Calu3 (cell line): ENCODE measurements around the gene GNB1L. TPM values are rescaled to one million over a fixed set of nuclear protein-coding genes. Genes with fewer than 3 reads are reported as not detected.

Experiments used
- BruUV-seq: library from RNA; stranded (reverse); fragments of 400-500 nt; replicated peaks from 2 replicates; lab custom pipeline; 2021; lab: Mats Ljungman, UMichigan
- CTCF ChIA-PET: fragments of 300-600 bp; sonication (Branson Sonifier 250); formaldehyde crosslinking; loops from one replicate; lab custom pipeline; 2022; ENCODE audit warnings: antibody characterized with exemption; lab: Charles Lee
- DNase-seq: peaks from one replicate; pipeline ENCODE4 v3.0.0; 2022
- H3K27ac Mint-ChIP-seq: one replicate; pipeline ENCODE4 v1.8.0; 2022; ENCODE audit warnings: mixed read lengths; ENCODE audit not compliant: unreplicated experiment
- H3K27me3 Mint-ChIP-seq: one replicate; pipeline ENCODE4 v1.8.0; 2022; ENCODE audit warnings: mixed read lengths; ENCODE audit not compliant: unreplicated experiment
- H3K36me3 Mint-ChIP-seq: one replicate; pipeline ENCODE4 v1.8.0; 2022; ENCODE audit warnings: mild to moderate bottlenecking, moderate library complexity, mixed read lengths; ENCODE audit not compliant: insufficient read depth, unreplicated experiment
- H3K4me1 Mint-ChIP-seq: one replicate; pipeline ENCODE4 v1.8.0; 2022; ENCODE audit warnings: mild to moderate bottlenecking, low read depth, mixed read lengths; ENCODE audit not compliant: unreplicated experiment
- H3K4me3 Mint-ChIP-seq: one replicate; pipeline ENCODE4 v1.8.0; 2022; ENCODE audit warnings: mild to moderate bottlenecking, low read depth, moderate library complexity, mixed read lengths; ENCODE audit not compliant: unreplicated experiment
- H3K9me3 Mint-ChIP-seq: one replicate; pipeline ENCODE4 v1.8.0; 2022; ENCODE audit warnings: low read depth, mixed read lengths; ENCODE audit not compliant: unreplicated experiment
- intact Hi-C: fragments of 100-400 bp; cut with micrococcal nuclease; formaldehyde crosslinking; loops from one replicate; pipeline ENCODE4 v1.10.0; 2022; ENCODE audit not compliant: unreplicated experiment
- total RNA-seq: library from RNA; stranded (reverse); gene quantifications from 2 replicates; pipeline ENCODE4 v1.2.3, GENCODE V29; 2022
- TF ChIP-seq, protein P1 (sequence below): fragments of 200-600 bp; IDR thresholded peaks from one replicate; pipeline ENCODE4 v1.8.0; 2022; ENCODE audit warnings: antibody characterized with exemption; ENCODE audit not compliant: unreplicated experiment

GNB1L gene
- total RNA-seq, 1 experiment from 2014 or later = 13.0 TPM

DNA sequence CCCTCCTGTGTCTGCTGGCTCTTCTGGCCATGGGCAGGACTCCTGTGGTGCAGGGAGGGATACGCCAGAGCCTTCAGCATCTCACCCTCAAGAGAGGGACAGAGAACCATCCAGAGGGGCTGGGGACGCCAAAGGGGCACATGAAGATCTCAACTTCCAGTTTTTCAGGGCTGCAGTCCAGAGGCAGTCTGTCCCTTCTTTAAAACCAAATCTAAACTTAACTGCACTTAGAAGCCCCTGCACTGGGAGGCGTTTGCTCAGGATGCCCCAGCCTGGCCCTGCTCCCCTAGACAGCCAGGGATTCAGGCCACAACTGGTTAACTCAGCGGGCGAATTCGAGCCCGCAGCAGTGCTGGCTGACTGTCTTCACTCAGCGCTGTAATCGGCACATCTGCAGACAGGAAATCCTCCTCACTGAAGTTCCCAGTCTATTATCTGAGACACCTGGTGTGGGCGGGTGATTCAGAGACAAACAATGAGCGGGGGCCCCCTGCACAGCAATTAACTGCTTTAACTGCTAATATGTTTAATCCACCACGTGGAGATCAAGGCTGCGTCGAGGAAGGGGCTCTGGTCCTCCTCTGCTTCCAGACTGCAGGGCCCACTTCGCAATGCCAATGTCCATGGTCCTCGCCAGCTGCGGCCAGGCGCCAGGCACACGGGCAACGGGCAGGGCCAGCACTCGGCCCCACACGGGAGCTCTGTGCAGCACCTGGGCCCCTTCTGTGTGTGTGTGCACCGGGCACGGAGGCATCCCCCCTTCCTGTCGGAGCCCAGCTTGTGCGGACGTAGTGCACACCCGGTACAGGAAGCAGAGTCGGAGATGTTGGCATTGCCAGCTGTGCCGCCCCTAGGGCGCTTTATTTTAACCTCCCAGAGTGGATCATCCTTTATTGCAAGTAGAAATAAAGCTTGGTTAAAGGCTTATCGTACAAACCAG lies 36.9 kb upstream of the GNB1L start:
- H3K4me1 Mint-ChIP-seq = no peaks in the 10 kb centered on the region
- BruUV-seq = no TSS peak
- no peak for DNase-seq
- H3K36me3 Mint-ChIP-seq = peaks cover 1% of the 10 kb centered on the region
- TF ChIP-seq, protein P1, sequence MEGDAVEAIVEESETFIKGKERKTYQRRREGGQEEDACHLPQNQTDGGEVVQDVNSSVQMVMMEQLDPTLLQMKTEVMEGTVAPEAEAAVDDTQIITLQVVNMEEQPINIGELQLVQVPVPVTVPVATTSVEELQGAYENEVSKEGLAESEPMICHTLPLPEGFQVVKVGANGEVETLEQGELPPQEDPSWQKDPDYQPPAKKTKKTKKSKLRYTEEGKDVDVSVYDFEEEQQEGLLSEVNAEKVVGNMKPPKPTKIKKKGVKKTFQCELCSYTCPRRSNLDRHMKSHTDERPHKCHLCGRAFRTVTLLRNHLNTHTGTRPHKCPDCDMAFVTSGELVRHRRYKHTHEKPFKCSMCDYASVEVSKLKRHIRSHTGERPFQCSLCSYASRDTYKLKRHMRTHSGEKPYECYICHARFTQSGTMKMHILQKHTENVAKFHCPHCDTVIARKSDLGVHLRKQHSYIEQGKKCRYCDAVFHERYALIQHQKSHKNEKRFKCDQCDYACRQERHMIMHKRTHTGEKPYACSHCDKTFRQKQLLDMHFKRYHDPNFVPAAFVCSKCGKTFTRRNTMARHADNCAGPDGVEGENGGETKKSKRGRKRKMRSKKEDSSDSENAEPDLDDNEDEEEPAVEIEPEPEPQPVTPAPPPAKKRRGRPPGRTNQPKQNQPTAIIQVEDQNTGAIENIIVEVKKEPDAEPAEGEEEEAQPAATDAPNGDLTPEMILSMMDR = no peak
- H3K4me3 Mint-ChIP-seq = no peak overlapping the region
- no peaks in the 10 kb centered on the region for H3K27me3 Mint-ChIP-seq
- intact Hi-C loops = no loop called here
- H3K27ac Mint-ChIP-seq = no peak overlapping the region
- CTCF ChIA-PET = no interaction called here
- H3K9me3 Mint-ChIP-seq = no peaks in the 10 kb centered on the region

DNA sequence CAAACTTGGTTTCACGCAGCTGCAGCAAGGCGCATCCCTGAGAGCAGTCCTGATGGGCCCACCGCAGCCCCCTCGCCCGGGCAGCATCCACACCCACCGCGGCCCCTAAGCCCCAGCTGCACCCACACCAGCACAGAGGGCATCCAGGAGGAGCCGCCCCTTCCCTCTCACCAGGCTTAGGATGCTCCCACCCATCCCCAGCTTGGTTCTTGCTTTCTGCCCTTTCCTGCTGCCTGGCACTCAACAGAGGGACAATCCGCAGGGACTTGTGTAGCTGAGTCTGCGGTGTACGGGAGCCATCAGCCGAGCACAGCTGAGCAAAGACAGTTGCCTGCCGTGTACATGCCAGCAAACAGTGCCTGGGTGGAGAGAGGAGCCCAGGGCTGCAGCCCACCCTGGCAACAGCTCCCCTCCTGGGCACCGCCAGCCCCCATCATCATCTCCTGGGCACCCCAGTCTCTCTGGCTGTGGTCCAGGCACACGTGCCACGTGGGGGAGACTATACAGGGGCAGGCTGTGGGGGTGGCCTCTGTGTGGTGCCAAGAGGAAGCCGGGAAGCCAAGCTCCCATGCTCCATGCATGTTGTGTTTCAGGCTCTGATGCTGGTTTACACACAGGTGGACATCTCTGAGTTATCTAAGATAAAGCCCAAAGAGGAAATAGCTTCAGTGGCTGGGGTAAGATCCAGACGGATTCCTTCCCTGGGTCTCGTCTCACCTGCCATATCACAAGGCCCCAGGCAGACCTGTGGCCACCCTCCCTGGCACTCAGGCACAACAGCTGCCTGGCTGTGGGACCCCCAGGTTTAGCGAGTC lies 36.0 kb upstream of the GNB1L start:
- H3K4me3 Mint-ChIP-seq = no peak overlapping the region
- peaks cover 6% of the 10 kb centered on the region for H3K36me3 Mint-ChIP-seq
- CTCF ChIA-PET = no interaction called here
- no peaks in the 10 kb centered on the region for H3K27me3 Mint-ChIP-seq
- no TSS peak for BruUV-seq
- intact Hi-C loops = no loop called here
- H3K27ac Mint-ChIP-seq = no peak overlapping the region
- DNase-seq = no peak
- no peaks in the 10 kb centered on the region for H3K9me3 Mint-ChIP-seq
- H3K4me1 Mint-ChIP-seq = no peaks in the 10 kb centered on the region
- TF ChIP-seq, protein P1 = no peak

DNA sequence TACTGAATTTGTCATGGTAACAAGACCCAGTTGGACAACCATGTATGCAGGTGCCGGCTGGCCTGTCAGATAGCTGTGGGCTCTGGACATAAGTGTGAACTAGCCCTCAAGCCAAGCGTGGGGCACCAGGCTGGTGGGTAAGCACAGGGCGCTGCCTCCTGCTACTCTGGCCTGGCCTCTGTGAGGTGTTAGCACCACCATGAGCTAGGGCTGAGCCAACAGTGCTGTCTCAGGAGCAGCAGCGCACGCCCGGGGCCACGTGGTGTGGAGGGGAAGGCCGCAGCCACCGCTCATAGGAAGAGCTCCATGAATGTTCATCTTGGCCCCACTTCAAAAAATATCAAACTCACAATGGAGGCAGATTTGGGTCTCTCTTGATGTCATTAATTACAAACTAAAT lies 35.3 kb upstream of the GNB1L start:
- H3K4me1 Mint-ChIP-seq = no peaks in the 10 kb centered on the region

DNA sequence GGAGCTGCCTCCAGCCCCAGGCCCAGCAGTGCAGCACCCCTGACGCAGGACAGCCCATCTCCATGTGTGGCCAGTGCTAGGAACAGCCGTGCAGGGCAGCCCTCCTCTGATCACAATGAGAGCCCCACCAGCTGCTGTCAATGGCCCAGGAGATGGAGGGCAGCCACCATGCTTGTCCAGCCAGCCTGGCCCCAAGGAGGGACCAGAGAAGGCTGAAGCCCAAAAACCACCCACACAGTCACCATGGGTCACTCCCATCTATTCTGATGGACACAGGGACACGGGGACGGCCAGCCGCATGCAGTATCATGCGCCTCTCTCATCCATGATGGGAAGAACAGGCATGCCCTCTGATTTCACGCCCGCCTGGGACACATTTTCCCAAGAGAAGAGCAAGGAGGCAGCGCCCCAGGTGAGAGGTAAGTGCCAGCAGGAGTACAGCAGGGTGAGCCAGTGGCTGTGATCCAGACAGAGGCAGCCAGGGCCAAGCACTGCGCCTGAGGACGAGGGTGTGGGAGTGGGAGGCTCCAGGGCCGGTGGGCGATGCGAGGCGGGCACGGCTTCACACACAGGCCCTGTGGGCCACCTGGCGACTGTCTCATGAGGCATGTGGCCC lies 33.6 kb upstream of the GNB1L start:
- H3K36me3 Mint-ChIP-seq = peaks cover 6% of the 10 kb centered on the region
- no peaks in the 10 kb centered on the region for H3K9me3 Mint-ChIP-seq
- H3K27ac Mint-ChIP-seq = no peak overlapping the region
- no peak for DNase-seq
- H3K27me3 Mint-ChIP-seq = no peaks in the 10 kb centered on the region
- CTCF ChIA-PET = no interaction called here
- no TSS peak for BruUV-seq
- H3K4me1 Mint-ChIP-seq = no peaks in the 10 kb centered on the region
- TF ChIP-seq, protein P1 = no peak
- intact Hi-C loops = no loop called here
- no peak overlapping the region for H3K4me3 Mint-ChIP-seq

More for the DNA sequence above, 35.3 kb upstream of the GNB1L start:
- TF ChIP-seq, protein P1 = no peak
- no peak overlapping the region for H3K4me3 Mint-ChIP-seq
- no peak for DNase-seq
- intact Hi-C loops = no loop called here
- H3K36me3 Mint-ChIP-seq = peaks cover 6% of the 10 kb centered on the region
- CTCF ChIA-PET = no interaction called here
- no TSS peak for BruUV-seq
- no peaks in the 10 kb centered on the region for H3K9me3 Mint-ChIP-seq
- no peaks in the 10 kb centered on the region for H3K27me3 Mint-ChIP-seq
- H3K27ac Mint-ChIP-seq = no peak overlapping the region
